Panc1 (cell line): ENCODE measurements around the gene PABPN1L. TPM values are rescaled to one million over a fixed set of nuclear protein-coding genes. Genes with fewer than 3 reads are reported as not detected.
A peak's percentile ranks its signal among the peaks of the same experiment; 100 is the strongest.

ENCODE experiments used
- ATAC-seq: fragments of 200-7000 bp; cut with Tn5 transposase; 2 replicates; pipeline ENCODE4 v1.9.1; 2020; ENCODE audit warnings: mild to moderate bottlenecking, moderate library complexity
- BruUV-seq: library from RNA; stranded (reverse); fragments of 400-500 nt; replicated peaks from 2 replicates; lab custom pipeline; 2021; lab: Mats Ljungman, UMichigan
- CTCF ChIA-PET: fragments of 300-600 bp; sonication (Branson Sonifier 250); formaldehyde crosslinking; loops from one replicate; lab custom pipeline; 2022; ENCODE audit warnings: antibody characterized with exemption; lab: Charles Lee
- POLR2A ChIA-PET: fragments of 300-600 bp; sonication (Branson Sonifier 250); formaldehyde crosslinking; loops from one replicate; lab custom pipeline; 2022; ENCODE audit warnings: antibody characterized with exemption; lab: Charles Lee
- DNase-seq: peaks from one replicate; pipeline ENCODE4 v3.0.0-alpha.2; 2010; ENCODE audit warnings: low read depth, low spot score
- H3K27ac ChIP-seq: 2 replicates; pipeline ENCODE4 v1.5.1; 2011; ENCODE audit warnings: mild to moderate bottlenecking, low read length, inconsistent platforms
- H3K27me3 ChIP-seq: fragments of 200-500 bp; sonication (Bioruptor generic); 2 replicates; pipeline ENCODE4 v1.6.0; 2014; ENCODE audit warnings: low read length, inconsistent platforms; ENCODE audit not compliant: control insufficient read depth, insufficient read depth
- H3K36me3 ChIP-seq: fragments of 200-500 bp; sonication (Bioruptor generic); 2 replicates; pipeline ENCODE4 v1.5.1; 2014; ENCODE audit warnings: inconsistent platforms, mild to moderate bottlenecking, low read length, moderate library complexity; ENCODE audit not compliant: control insufficient read depth, insufficient read depth
- H3K4me1 ChIP-seq: 2 replicates; pipeline ENCODE4 v1.5.1; 2011; ENCODE audit warnings: inconsistent platforms, mild to moderate bottlenecking, low read length, moderate library complexity; ENCODE audit not compliant: control insufficient read depth, insufficient read depth
- H3K4me3 ChIP-seq, 2 experiments: 2 replicates each; pipeline ENCODE4 v1.5.1; 2011 to 2012; ENCODE audit warnings: low read depth in 2 of 2, low read length in 2 of 2, mild to moderate bottlenecking in 2 of 2, inconsistent platforms in 1 of 2, moderate library complexity in 1 of 2
- H3K9me3 ChIP-seq: fragments of 200-500 bp; sonication (Bioruptor generic); 2 replicates; pipeline ENCODE4 v1.5.1; 2014; ENCODE audit warnings: low read depth, mild to moderate bottlenecking, inconsistent platforms, low read length, moderate library complexity; ENCODE audit not compliant: control insufficient read depth, insufficient read depth
- POLR2AphosphoS5 ChIP-seq: IDR thresholded peaks from 2 replicates; pipeline ENCODE4 v1.6.1; 2012; ENCODE audit warnings: mild to moderate bottlenecking, low read depth, low read length, moderate library complexity
- SIN3A ChIP-seq: IDR thresholded peaks from 2 replicates; pipeline ENCODE4 v1.6.1; 2012; ENCODE audit warnings: low read depth, mild to moderate bottlenecking, low read length, moderate library complexity, borderline replicate concordance; ENCODE audit not compliant: insufficient read depth
- TCF7L2 ChIP-seq: IDR thresholded peaks from 2 replicates; pipeline ENCODE4 v1.6.1; 2011; ENCODE audit warnings: mild to moderate bottlenecking, low read depth, low read length, inconsistent platforms
- in situ Hi-C: cut with HindIII; loops from 2 replicates; pipeline ENCODE4 v1.10.0; 2016; ENCODE audit warnings: low sequenced_read_pairs, low pct_unique_long_range_greater_than_20kb
- intact Hi-C: fragments of 100-400 bp; cut with micrococcal nuclease; formaldehyde crosslinking; loops from one replicate; pipeline ENCODE4 v1.10.0; 2022; ENCODE audit not compliant: unreplicated experiment
- total RNA-seq: library from RNA; stranded (reverse); gene quantifications from one replicate; pipeline ENCODE4 v1.2.1, GENCODE V29; 2021; ENCODE audit not compliant: unreplicated experiment
- TF ChIP-seq, protein P1 (sequence below): fragments of 450-650 bp; IDR thresholded peaks from 2 replicates; pipeline ENCODE4 v1.5.1; 2017; ENCODE audit warnings: mild to moderate bottlenecking
- TF ChIP-seq, protein P2 (sequence below), 2 experiments: IDR thresholded peaks; 2 replicates each; pipeline ENCODE4 v1.6.1; 2011 to 2012; ENCODE audit warnings: low read depth in 2 of 2, control low read depth in 1 of 2, low read length in 1 of 2, mild to moderate bottlenecking in 1 of 2, moderate library complexity in 1 of 2; ENCODE audit not compliant: insufficient read depth in 1 of 2

PABPN1L gene
- total RNA-seq, 1 experiment from 2014 or later: not detected

DNA sequence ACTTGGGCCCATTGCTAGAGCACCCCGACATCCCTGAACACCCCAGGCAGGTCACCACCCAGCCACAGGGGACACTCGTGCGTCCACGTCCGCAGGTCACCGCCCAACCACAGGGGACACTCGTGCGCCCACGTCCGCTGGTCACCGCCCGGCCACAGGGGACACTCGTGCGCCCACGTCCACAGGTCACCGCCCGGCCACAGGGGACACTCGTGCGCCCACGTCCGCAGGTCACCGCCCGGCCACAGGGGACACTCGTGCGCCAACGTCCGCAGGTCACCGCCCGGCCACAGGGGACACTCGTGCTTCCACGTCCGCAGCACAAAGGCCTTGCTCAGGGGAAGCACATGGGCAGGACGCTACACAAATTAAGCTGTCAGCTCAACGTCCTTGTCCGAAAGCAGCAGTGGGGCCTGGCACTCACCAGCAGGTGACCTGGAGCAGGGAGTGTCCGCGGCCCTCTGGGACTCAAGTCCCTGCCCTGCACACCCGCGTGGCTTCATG is 27.4 kb downstream of the PABPN1L start:
- POLR2A ChIA-PET: no interaction called here
- no peak overlapping the region for H3K27ac ChIP-seq

DNA sequence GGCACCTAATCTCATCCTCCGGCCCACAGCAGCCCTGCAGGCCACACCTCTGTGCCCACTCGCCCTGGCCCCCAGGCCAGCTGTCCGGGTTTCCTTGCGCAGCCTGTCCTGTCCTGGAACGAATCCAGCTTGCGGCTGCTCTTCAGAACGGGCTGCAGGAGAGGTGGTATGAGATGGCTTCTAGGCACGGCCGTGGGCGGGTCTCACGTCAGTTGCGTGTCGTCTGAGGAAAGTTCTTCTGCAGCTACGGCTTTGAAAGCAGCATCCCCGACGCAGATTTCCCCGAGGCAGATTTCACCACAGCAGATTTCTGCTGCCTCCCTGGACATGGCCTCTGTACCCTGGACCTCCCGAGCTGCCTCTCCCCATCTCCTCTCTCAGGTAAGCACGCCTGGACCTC is 27.9 kb downstream of the PABPN1L start:
- ATAC-seq: no peak
- no peaks in the 10 kb centered on the region for H3K9me3 ChIP-seq
- no peak overlapping the region for H3K4me3 ChIP-seq
- DNase-seq: no peak
- no peaks in the 10 kb centered on the region for H3K4me1 ChIP-seq
- TF ChIP-seq POLR2AphosphoS5 (no peak), TCF7L2 (no peak), SIN3A (no peak)
- TF ChIP-seq, protein P1, sequence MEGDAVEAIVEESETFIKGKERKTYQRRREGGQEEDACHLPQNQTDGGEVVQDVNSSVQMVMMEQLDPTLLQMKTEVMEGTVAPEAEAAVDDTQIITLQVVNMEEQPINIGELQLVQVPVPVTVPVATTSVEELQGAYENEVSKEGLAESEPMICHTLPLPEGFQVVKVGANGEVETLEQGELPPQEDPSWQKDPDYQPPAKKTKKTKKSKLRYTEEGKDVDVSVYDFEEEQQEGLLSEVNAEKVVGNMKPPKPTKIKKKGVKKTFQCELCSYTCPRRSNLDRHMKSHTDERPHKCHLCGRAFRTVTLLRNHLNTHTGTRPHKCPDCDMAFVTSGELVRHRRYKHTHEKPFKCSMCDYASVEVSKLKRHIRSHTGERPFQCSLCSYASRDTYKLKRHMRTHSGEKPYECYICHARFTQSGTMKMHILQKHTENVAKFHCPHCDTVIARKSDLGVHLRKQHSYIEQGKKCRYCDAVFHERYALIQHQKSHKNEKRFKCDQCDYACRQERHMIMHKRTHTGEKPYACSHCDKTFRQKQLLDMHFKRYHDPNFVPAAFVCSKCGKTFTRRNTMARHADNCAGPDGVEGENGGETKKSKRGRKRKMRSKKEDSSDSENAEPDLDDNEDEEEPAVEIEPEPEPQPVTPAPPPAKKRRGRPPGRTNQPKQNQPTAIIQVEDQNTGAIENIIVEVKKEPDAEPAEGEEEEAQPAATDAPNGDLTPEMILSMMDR: no peak
- TF ChIP-seq, protein P2, sequence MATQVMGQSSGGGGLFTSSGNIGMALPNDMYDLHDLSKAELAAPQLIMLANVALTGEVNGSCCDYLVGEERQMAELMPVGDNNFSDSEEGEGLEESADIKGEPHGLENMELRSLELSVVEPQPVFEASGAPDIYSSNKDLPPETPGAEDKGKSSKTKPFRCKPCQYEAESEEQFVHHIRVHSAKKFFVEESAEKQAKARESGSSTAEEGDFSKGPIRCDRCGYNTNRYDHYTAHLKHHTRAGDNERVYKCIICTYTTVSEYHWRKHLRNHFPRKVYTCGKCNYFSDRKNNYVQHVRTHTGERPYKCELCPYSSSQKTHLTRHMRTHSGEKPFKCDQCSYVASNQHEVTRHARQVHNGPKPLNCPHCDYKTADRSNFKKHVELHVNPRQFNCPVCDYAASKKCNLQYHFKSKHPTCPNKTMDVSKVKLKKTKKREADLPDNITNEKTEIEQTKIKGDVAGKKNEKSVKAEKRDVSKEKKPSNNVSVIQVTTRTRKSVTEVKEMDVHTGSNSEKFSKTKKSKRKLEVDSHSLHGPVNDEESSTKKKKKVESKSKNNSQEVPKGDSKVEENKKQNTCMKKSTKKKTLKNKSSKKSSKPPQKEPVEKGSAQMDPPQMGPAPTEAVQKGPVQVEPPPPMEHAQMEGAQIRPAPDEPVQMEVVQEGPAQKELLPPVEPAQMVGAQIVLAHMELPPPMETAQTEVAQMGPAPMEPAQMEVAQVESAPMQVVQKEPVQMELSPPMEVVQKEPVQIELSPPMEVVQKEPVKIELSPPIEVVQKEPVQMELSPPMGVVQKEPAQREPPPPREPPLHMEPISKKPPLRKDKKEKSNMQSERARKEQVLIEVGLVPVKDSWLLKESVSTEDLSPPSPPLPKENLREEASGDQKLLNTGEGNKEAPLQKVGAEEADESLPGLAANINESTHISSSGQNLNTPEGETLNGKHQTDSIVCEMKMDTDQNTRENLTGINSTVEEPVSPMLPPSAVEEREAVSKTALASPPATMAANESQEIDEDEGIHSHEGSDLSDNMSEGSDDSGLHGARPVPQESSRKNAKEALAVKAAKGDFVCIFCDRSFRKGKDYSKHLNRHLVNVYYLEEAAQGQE (IDR thresholded peaks at IDR 0.05; ENCODE audit: insufficient read depth in 1 of 2, low read depth in 2 of 2, low read length in 1 of 2): no peak
- POLR2A ChIA-PET: no interaction called here
- peaks cover 2% of the 10 kb centered on the region; the same call in 1 of the 2 replicates for H3K36me3 ChIP-seq
- in situ Hi-C loops (no loop called here), intact Hi-C loops (no loop called here)
- no peaks in the 10 kb centered on the region for H3K27me3 ChIP-seq
- no peak overlapping the region for H3K27ac ChIP-seq
- CTCF ChIA-PET: no interaction called here
- no TSS peak for BruUV-seq

More for the DNA sequence above, 27.4 kb downstream of the PABPN1L start:
- H3K4me3 ChIP-seq: no peak overlapping the region
- no TSS peak for BruUV-seq
- intact Hi-C loops (no loop called here), in situ Hi-C loops (no loop called here)
- no peaks in the 10 kb centered on the region for H3K4me1 ChIP-seq
- no peak for ATAC-seq
- H3K9me3 ChIP-seq: no peaks in the 10 kb centered on the region
- no peaks in the 10 kb centered on the region for H3K27me3 ChIP-seq
- CTCF ChIA-PET: no interaction called here
- peaks cover 2% of the 10 kb centered on the region; the same call in 1 of the 2 replicates for H3K36me3 ChIP-seq
- TF ChIP-seq, protein P1: peak; percentile 48; the same call in 1 of the 2 replicates
- TF ChIP-seq TCF7L2: no peak
- no peak for DNase-seq
